GM18499 (cell line): Measurements from ENCODE around the gene THRA.
"Not testable (repeated sequence)": the region's sequence is repeated elsewhere in the genome, so short reads cannot be mapped to it uniquely, and the experiment has no call there.

Experiments
- ATAC-seq: cut with Tn5 transposase; IDR thresholded peaks from one replicate; pipeline ENCODE4 v1.9.1; 2021; ENCODE audit warnings: moderate number of reproducible peaks; ENCODE audit not compliant: insufficient read depth, unreplicated experiment

Gene THRA

GRCh38 chr17:40135817-40136216 is 73.1 kb downstream of the THRA start:
- ATAC-seq = no peak

GRCh38 chr17:40139566-40140058 is 76.8 kb downstream of the THRA start:
- peak; percentile 8 for ATAC-seq

DNA sequence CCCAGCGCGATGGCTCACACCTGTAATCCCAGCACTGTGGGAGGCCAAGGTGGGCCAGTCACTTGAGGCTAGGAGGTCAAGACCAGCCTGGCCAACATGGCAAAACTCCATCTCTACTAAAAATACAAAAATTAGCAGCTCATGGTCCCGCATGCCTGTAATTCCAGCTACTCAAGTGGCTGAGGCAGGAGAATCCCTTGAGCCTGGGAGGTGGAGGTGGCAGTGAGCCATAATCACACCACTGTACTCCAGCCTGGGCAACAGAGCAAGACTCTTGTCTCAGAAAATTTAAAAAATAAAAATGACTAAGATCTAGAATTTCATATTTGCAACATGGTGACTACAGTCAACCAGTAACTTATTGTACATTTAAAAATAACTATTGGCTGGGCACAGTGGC is 80.4 kb downstream of the THRA start:
- ATAC-seq = not testable (repeated sequence)
